Body of pancreas (tissue), 4 donors: ENCODE measurements around the gene SLK.

Experiments used
- POLR2A ChIP-seq, 3 donors: fragments of 450-650 bp; IDR thresholded peaks; one replicate each; pipeline ENCODE4 v1.6.1; 2016; ENCODE audit warnings: antibody characterized with exemption in 3 of 3, mild to moderate bottlenecking in 2 of 3
- TF ChIP-seq, protein P1 (sequence below), 7 experiments: fragments of 450-650 bp in 4 of 7; fragments of 200-600 bp in 3 of 7; sonication (generic) in 3 of 7; IDR thresholded peaks; one replicate each; pipeline ENCODE4 v1.5.1; 2016 to 2019; ENCODE audit warnings: antibody characterized with exemption in 7 of 7

DNA sequence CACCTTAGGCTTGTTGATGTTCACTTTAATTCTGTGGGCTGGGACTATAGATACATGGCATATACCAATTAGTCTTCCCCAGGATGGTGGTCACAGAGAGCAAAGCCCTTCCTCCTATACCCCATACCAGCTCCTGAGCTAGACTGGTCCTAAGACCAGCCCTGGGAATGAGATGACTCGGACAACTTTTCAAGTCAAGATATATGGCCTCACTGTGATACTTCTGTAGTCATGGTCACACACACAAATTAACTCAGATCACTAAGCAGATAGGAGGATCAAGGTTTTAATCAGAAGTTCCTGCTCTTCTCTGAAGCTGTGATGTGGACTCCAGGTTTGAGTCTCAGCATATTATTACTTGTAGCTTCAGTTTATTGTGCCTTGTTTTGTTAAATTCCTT is 53.1 kb downstream of the SLK start:
- TF ChIP-seq, protein P1, sequence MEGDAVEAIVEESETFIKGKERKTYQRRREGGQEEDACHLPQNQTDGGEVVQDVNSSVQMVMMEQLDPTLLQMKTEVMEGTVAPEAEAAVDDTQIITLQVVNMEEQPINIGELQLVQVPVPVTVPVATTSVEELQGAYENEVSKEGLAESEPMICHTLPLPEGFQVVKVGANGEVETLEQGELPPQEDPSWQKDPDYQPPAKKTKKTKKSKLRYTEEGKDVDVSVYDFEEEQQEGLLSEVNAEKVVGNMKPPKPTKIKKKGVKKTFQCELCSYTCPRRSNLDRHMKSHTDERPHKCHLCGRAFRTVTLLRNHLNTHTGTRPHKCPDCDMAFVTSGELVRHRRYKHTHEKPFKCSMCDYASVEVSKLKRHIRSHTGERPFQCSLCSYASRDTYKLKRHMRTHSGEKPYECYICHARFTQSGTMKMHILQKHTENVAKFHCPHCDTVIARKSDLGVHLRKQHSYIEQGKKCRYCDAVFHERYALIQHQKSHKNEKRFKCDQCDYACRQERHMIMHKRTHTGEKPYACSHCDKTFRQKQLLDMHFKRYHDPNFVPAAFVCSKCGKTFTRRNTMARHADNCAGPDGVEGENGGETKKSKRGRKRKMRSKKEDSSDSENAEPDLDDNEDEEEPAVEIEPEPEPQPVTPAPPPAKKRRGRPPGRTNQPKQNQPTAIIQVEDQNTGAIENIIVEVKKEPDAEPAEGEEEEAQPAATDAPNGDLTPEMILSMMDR (IDR thresholded peaks at IDR 0.05) = no peak
- no peak for TF ChIP-seq POLR2A (IDR thresholded peaks at IDR 0.05)
